Measurements from ENCODE around the gene PRRG4.

Gene PRRG4

GRCh38 chr11:32829157-32829679, 509 bp upstream of the PRRG4 start:
- Histone ChIP-seq H3K79me2 (ENCODE audit: insufficient read depth, low read length) (no peaks in the 10 kb centered on the region), H3K4me1 (ENCODE audit: insufficient read depth, low read length) (peaks cover 12% of the 10 kb centered on the region), H2AFZ (ENCODE audit: low read depth, low read length) (peak overlapping the region; percentile 94), H3K9me3 (ENCODE audit: insufficient read depth, low read length, severe bottlenecking) (no peaks in the 10 kb centered on the region), H3K36me3 (ENCODE audit: insufficient read depth, low read length) (no peaks in the 10 kb centered on the region), H3K27ac (ENCODE audit: low read length) (no peak overlapping the region), H4K20me1 (ENCODE audit: insufficient read depth, low read length) (no peaks in the 10 kb centered on the region), H3K9ac (ENCODE audit: low read depth, low read length) (peak overlapping the region; percentile 49), H3K4me2 (ENCODE audit: insufficient read depth, low read length) (peak overlapping the region; percentile 79), H3K27me3 (ENCODE audit: insufficient read depth, low read length, poor library complexity) (peaks cover 5% of the 10 kb centered on the region), H3K4me3 (ENCODE audit: low read depth in 1 of 2, low read length in 2 of 2) (peak overlapping the region; percentile 34 to 58; a peak in 3 of 4 replicates)
- TF ChIP-seq EZH2 (IDR thresholded peaks at IDR 0.05; ENCODE audit: borderline replicate concordance, low read depth, low read length, severe bottlenecking) (no peak), CTCF (IDR thresholded peaks at IDR 0.05; ENCODE audit: borderline replicate concordance, extremely low read depth, low read length, poor library complexity, severe bottlenecking) (no peak)
- DNase-seq: no peak
- ATAC-seq (ENCODE audit: insufficient read depth, low read depth): peak; percentile 57

GRCh38 chr11:32830413-32830738, 649 bp downstream of the PRRG4 start:
- H3K27me3 ChIP-seq (ENCODE audit: insufficient read depth, low read length, poor library complexity): peaks cover 5% of the 10 kb centered on the region
- H2AFZ ChIP-seq (ENCODE audit: low read depth, low read length): no peak overlapping the region
- H3K9ac ChIP-seq (ENCODE audit: low read depth, low read length): no peak overlapping the region
- H3K36me3 ChIP-seq (ENCODE audit: insufficient read depth, low read length): no peaks in the 10 kb centered on the region
- DNase-seq (no peak), ATAC-seq (ENCODE audit: insufficient read depth, low read depth) (no peak)
- no peak for TF ChIP-seq CTCF (IDR thresholded peaks at IDR 0.05; ENCODE audit: borderline replicate concordance, extremely low read depth, low read length, poor library complexity, severe bottlenecking)
- H3K27ac ChIP-seq (ENCODE audit: low read length): no peak overlapping the region
- H3K9me3 ChIP-seq (ENCODE audit: insufficient read depth, low read length, severe bottlenecking): no peaks in the 10 kb centered on the region
- H4K20me1 ChIP-seq (ENCODE audit: insufficient read depth, low read length): no peaks in the 10 kb centered on the region
- H3K4me2 ChIP-seq (ENCODE audit: insufficient read depth, low read length): no peak overlapping the region; the same call in 1 of the 2 replicates
- H3K79me2 ChIP-seq (ENCODE audit: insufficient read depth, low read length): no peaks in the 10 kb centered on the region
- no peak overlapping the region for H3K4me3 ChIP-seq (ENCODE audit: low read depth in 1 of 2, low read length in 2 of 2)
- peaks cover 12% of the 10 kb centered on the region for H3K4me1 ChIP-seq (ENCODE audit: insufficient read depth, low read length)

- Histone ChIP-seq H3K9ac (ENCODE audit: low read depth, low read length) (no peak overlapping the region), H3K4me1 (ENCODE audit: insufficient read depth, low read length) (peaks cover 12% of the 10 kb centered on the region), H3K27me3 (ENCODE audit: insufficient read depth, low read length, poor library complexity) (peaks cover 5% of the 10 kb centered on the region), H3K9me3 (ENCODE audit: insufficient read depth, low read length, severe bottlenecking) (no peaks in the 10 kb centered on the region), H4K20me1 (ENCODE audit: insufficient read depth, low read length) (no peaks in the 10 kb centered on the region), H3K4me2 (ENCODE audit: insufficient read depth, low read length) (no peak overlapping the region), H3K79me2 (ENCODE audit: insufficient read depth, low read length) (no peaks in the 10 kb centered on the region), H2AFZ (ENCODE audit: low read depth, low read length) (no peak overlapping the region), H3K36me3 (ENCODE audit: insufficient read depth, low read length) (no peaks in the 10 kb centered on the region), H3K27ac (ENCODE audit: low read length) (no peak overlapping the region), H3K4me3 (ENCODE audit: low read depth in 1 of 2, low read length in 2 of 2) (no peak overlapping the region)
- DNase-seq: no peak
- ATAC-seq (ENCODE audit: insufficient read depth, low read depth): no peak
- TF ChIP-seq EZH2 (IDR thresholded peaks at IDR 0.05; ENCODE audit: borderline replicate concordance, low read depth, low read length, severe bottlenecking) (no peak), CTCF (IDR thresholded peaks at IDR 0.05; ENCODE audit: borderline replicate concordance, extremely low read depth, low read length, poor library complexity, severe bottlenecking) (no peak)
Observed at GRCh38 chr11:32830796-32831195, 1.1 kb downstream of the PRRG4 start.

GRCh38 chr11:32831221-32831620, 1.5 kb downstream of the PRRG4 start:
- H4K20me1 ChIP-seq (ENCODE audit: insufficient read depth, low read length): no peaks in the 10 kb centered on the region
- no peak overlapping the region for H2AFZ ChIP-seq (ENCODE audit: low read depth, low read length)
- no peak overlapping the region for H3K4me2 ChIP-seq (ENCODE audit: insufficient read depth, low read length)
- H3K4me3 ChIP-seq (ENCODE audit: low read depth in 1 of 2, low read length in 2 of 2): no peak overlapping the region
- DNase-seq: no peak
- H3K4me1 ChIP-seq (ENCODE audit: insufficient read depth, low read length): peaks cover 12% of the 10 kb centered on the region
- no peak overlapping the region for H3K27ac ChIP-seq (ENCODE audit: low read length)
- no peaks in the 10 kb centered on the region for H3K36me3 ChIP-seq (ENCODE audit: insufficient read depth, low read length)
- no peaks in the 10 kb centered on the region for H3K9me3 ChIP-seq (ENCODE audit: insufficient read depth, low read length, severe bottlenecking)
- no peak overlapping the region for H3K9ac ChIP-seq (ENCODE audit: low read depth, low read length)
- H3K79me2 ChIP-seq (ENCODE audit: insufficient read depth, low read length): no peaks in the 10 kb centered on the region
- TF ChIP-seq CTCF (IDR thresholded peaks at IDR 0.05; ENCODE audit: borderline replicate concordance, extremely low read depth, low read length, poor library complexity, severe bottlenecking) (no peak), EZH2 (IDR thresholded peaks at IDR 0.05; ENCODE audit: borderline replicate concordance, low read depth, low read length, severe bottlenecking) (no peak)
- ATAC-seq (ENCODE audit: insufficient read depth, low read depth): no peak
- peaks cover 5% of the 10 kb centered on the region for H3K27me3 ChIP-seq (ENCODE audit: insufficient read depth, low read length, poor library complexity)
